OCI-LY1 (cell line): ENCODE data around the gene WHRN.

Source experiments
- H2AFZ ChIP-seq: fragments of 200-600 bp; sonication (generic), shearing (Covaris generic); 2 replicates; pipeline ENCODE4 v1.6.0; 2014; ENCODE audit warnings: antibody characterized with exemption, mild to moderate bottlenecking, low read length
- H3F3A ChIP-seq: fragments of 200-600 bp; sonication (generic), shearing (Covaris generic); 2 replicates; pipeline ENCODE4 v1.6.0; 2014; ENCODE audit warnings: mild to moderate bottlenecking, antibody characterized with exemption, low read length, moderate library complexity; ENCODE audit not compliant: insufficient read depth
- H3K27ac ChIP-seq: fragments of 200-600 bp; sonication (generic); 2 replicates; pipeline ENCODE4 v1.5.1; 2014; ENCODE audit warnings: low read length, mixed run types, mild to moderate bottlenecking, low read depth; ENCODE audit not compliant: poor library complexity, severe bottlenecking
- H3K27me3 ChIP-seq: fragments of 200-600 bp; sonication (generic); 2 replicates; pipeline ENCODE4 v1.6.0; 2014; ENCODE audit warnings: antibody characterized with exemption, mild to moderate bottlenecking, low read length, moderate library complexity; ENCODE audit not compliant: insufficient read depth
- H3K36me3 ChIP-seq: fragments of 200-600 bp; sonication (generic); 2 replicates; pipeline ENCODE4 v1.6.1; 2014; ENCODE audit warnings: mild to moderate bottlenecking, antibody characterized with exemption, low read length, moderate library complexity, mixed read lengths; ENCODE audit not compliant: insufficient read depth
- H3K4me1 ChIP-seq: fragments of 200-600 bp; sonication (generic); 2 replicates; pipeline ENCODE4 v1.5.1; 2014; ENCODE audit warnings: mild to moderate bottlenecking, low read length, moderate library complexity; ENCODE audit not compliant: insufficient read depth, severe bottlenecking
- H3K4me2 ChIP-seq: fragments of 200-600 bp; sonication (generic), shearing (Covaris generic); 2 replicates; pipeline ENCODE4 v1.6.1; 2014; ENCODE audit warnings: low read length
- H3K4me3 ChIP-seq: fragments of 200-600 bp; sonication (generic); 2 replicates; pipeline ENCODE4 v1.5.1; 2014; ENCODE audit warnings: low read length, low read depth, mild to moderate bottlenecking, mixed read lengths; ENCODE audit not compliant: poor library complexity, severe bottlenecking
- H3K79me2 ChIP-seq: fragments of 200-600 bp; shearing (Covaris generic); 2 replicates; pipeline ENCODE4 v1.6.1; 2016; ENCODE audit warnings: mixed run types, low read length, mixed read lengths; ENCODE audit not compliant: insufficient read depth
- H3K9ac ChIP-seq: fragments of 200-600 bp; sonication (generic), shearing (Covaris generic); 2 replicates; pipeline ENCODE4 v1.6.1; 2014; ENCODE audit warnings: mild to moderate bottlenecking, low read length, mixed read lengths
- H3K9me2 ChIP-seq: fragments of 200-600 bp; sonication (generic), shearing (Covaris generic); 2 replicates; pipeline ENCODE4 v1.6.1; 2014; ENCODE audit warnings: low read depth, mild to moderate bottlenecking, low read length, mixed read lengths
- H3K9me3 ChIP-seq: fragments of 200-600 bp; shearing (Covaris generic); 2 replicates; pipeline ENCODE4 v1.6.1; 2014; ENCODE audit warnings: low read length, mixed read lengths
- H4K20me1 ChIP-seq: fragments of 200-600 bp; sonication (generic), shearing (Covaris generic); 2 replicates; pipeline ENCODE4 v1.6.0; 2016; ENCODE audit warnings: mild to moderate bottlenecking, low read length; ENCODE audit not compliant: insufficient read depth
- EZH2 ChIP-seq: fragments of 200-600 bp; sonication (generic), shearing (Covaris generic); IDR thresholded peaks from 2 replicates; pipeline ENCODE4 v1.8.0; 2017; ENCODE audit warnings: borderline replicate concordance, mixed run types, mild to moderate bottlenecking, antibody characterized with exemption, low read length, moderate library complexity, mixed read lengths
- TF ChIP-seq, protein P1 (sequence below): fragments of 200-600 bp; sonication (generic), shearing (Covaris generic); IDR thresholded peaks from 2 replicates; pipeline ENCODE4 v1.5.1; 2017; ENCODE audit warnings: mild to moderate bottlenecking, antibody characterized with exemption, low read length, moderate library complexity, mixed read lengths

WHRN gene

GRCh38 chr9:114497236-114497635 lies 8.0 kb downstream of the WHRN start:
- Histone ChIP-seq H3K27me3 (0 out of 2 replicates have a peak, but pooled peaks cover 5% of the 10 kb centered on the region), H3K4me1 (peaks cover 4% of the 10 kb centered on the region), H3K36me3 (no peaks in the 10 kb centered on the region), H3K4me3 (no peak overlapping the region), H4K20me1 (no peaks in the 10 kb centered on the region), H3K79me2 (no peaks in the 10 kb centered on the region), H3K9ac (no peak overlapping the region), H3K4me2 (no peak overlapping the region), H3F3A (no peaks in the 10 kb centered on the region), H3K27ac (no peak overlapping the region), H3K9me3 (no peaks in the 10 kb centered on the region), H2AFZ (no peak overlapping the region), H3K9me2 (no peaks in the 10 kb centered on the region)
- TF ChIP-seq, protein P1, sequence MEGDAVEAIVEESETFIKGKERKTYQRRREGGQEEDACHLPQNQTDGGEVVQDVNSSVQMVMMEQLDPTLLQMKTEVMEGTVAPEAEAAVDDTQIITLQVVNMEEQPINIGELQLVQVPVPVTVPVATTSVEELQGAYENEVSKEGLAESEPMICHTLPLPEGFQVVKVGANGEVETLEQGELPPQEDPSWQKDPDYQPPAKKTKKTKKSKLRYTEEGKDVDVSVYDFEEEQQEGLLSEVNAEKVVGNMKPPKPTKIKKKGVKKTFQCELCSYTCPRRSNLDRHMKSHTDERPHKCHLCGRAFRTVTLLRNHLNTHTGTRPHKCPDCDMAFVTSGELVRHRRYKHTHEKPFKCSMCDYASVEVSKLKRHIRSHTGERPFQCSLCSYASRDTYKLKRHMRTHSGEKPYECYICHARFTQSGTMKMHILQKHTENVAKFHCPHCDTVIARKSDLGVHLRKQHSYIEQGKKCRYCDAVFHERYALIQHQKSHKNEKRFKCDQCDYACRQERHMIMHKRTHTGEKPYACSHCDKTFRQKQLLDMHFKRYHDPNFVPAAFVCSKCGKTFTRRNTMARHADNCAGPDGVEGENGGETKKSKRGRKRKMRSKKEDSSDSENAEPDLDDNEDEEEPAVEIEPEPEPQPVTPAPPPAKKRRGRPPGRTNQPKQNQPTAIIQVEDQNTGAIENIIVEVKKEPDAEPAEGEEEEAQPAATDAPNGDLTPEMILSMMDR, result no peak
- TF ChIP-seq EZH2, result no peak

GRCh38 chr9:114496011-114496410 lies 9.3 kb downstream of the WHRN start:
- Histone ChIP-seq H3K79me2 (no peaks in the 10 kb centered on the region), H3K27ac (no peak overlapping the region), H3K9me2 (no peaks in the 10 kb centered on the region), H3K9ac (no peak overlapping the region), H3K36me3 (no peaks in the 10 kb centered on the region), H4K20me1 (no peaks in the 10 kb centered on the region), H3F3A (no peaks in the 10 kb centered on the region), H3K9me3 (no peaks in the 10 kb centered on the region), H3K27me3 (0 out of 2 replicates have a peak, but pooled peaks cover 5% of the 10 kb centered on the region), H3K4me3 (no peak overlapping the region), H3K4me1 (peaks cover 4% of the 10 kb centered on the region), H3K4me2 (no peak overlapping the region), H2AFZ (no peak overlapping the region)
- no peak for TF ChIP-seq EZH2
- TF ChIP-seq, protein P1, result no peak

GRCh38 chr9:114494776-114495569 lies 10.3 kb downstream of the WHRN start:
- Histone ChIP-seq H3K4me1 (peaks cover 4% of the 10 kb centered on the region), H3K27me3 (0 out of 2 replicates have a peak, but pooled peaks cover 5% of the 10 kb centered on the region), H2AFZ (no peak overlapping the region), H3K4me3 (no peak overlapping the region), H3K9me2 (no peaks in the 10 kb centered on the region), H4K20me1 (no peaks in the 10 kb centered on the region), H3K9me3 (no peaks in the 10 kb centered on the region), H3K4me2 (no peak overlapping the region), H3K9ac (no peak overlapping the region), H3F3A (no peaks in the 10 kb centered on the region), H3K79me2 (no peaks in the 10 kb centered on the region), H3K27ac (no peak overlapping the region), H3K36me3 (no peaks in the 10 kb centered on the region)
- TF ChIP-seq, protein P1, result no peak
